SU-DHL-6 (cell line): ENCODE measurements around the gene ARL4A.

Experiments used
- EZH2phosphoT487 ChIP-seq: fragments of 200-600 bp; sonication (generic), shearing (Covaris generic); conservative IDR thresholded peaks from 2 replicates; pipeline ENCODE4 v1.6.1; 2018; ENCODE audit warnings: mild to moderate bottlenecking, antibody characterized with exemption, low read length, moderate library complexity, mixed read lengths
- TF ChIP-seq, protein P1 (sequence below): fragments of 200-600 bp; sonication (generic); IDR thresholded peaks from one replicate; pipeline ENCODE4 v1.5.1; 2017; ENCODE audit warnings: antibody characterized with exemption, mild to moderate bottlenecking, low read length, moderate library complexity; ENCODE audit not compliant: insufficient read depth, poor library complexity, severe bottlenecking

DNA sequence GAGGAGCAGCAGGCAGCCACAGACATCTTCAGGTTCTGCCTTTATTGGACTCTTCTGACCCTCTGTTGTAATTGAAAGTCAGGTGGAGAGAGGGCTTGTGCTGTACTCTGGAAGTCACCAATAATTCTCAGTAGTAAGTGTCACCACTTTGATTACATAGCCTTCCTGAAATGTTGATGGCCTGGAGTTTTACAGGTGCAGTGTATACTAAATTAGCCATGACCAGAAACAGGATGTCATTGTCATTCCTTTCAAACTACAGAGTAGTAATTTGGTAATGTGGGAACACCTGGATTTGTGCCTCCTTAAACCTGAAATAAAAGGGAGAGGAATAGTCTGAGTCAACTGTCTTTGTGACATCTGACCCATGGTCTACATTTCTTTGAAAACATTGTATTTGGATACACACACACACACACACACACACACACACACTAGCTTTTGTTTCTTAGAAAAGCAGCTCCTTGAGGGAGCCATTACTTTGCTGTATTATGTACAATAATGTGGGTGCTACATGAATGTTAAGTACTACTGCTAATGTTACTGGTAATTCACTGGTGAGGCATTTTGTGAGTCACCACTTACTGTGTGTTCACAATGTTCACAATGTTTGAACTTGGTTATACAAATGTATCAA is 19.6 kb downstream of the ARL4A start:
- TF ChIP-seq EZH2phosphoT487, result no peak
- TF ChIP-seq, protein P1, sequence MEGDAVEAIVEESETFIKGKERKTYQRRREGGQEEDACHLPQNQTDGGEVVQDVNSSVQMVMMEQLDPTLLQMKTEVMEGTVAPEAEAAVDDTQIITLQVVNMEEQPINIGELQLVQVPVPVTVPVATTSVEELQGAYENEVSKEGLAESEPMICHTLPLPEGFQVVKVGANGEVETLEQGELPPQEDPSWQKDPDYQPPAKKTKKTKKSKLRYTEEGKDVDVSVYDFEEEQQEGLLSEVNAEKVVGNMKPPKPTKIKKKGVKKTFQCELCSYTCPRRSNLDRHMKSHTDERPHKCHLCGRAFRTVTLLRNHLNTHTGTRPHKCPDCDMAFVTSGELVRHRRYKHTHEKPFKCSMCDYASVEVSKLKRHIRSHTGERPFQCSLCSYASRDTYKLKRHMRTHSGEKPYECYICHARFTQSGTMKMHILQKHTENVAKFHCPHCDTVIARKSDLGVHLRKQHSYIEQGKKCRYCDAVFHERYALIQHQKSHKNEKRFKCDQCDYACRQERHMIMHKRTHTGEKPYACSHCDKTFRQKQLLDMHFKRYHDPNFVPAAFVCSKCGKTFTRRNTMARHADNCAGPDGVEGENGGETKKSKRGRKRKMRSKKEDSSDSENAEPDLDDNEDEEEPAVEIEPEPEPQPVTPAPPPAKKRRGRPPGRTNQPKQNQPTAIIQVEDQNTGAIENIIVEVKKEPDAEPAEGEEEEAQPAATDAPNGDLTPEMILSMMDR, result no peak
